Adipocyte (in vitro differentiated cells): ENCODE results near the gene C13orf42.
"Not testable (repeated sequence)": the region's sequence is repeated elsewhere in the genome, so short reads cannot be mapped to it uniquely, and the experiment has no call there.

Experiments used
- DNase-seq: peaks from one replicate; pipeline ENCODE4 v3.0.0-alpha.2; 2015; ENCODE audit warnings: low read depth
- H3K27me3 ChIP-seq: replicated peaks from 2 replicates; pipeline ENCODE4 v1.7.0; 2013; ENCODE audit warnings: mild to moderate bottlenecking, low read length, moderate library complexity; ENCODE audit not compliant: control insufficient read depth, insufficient read depth
- H3K36me3 ChIP-seq: 2 replicates; pipeline ENCODE4 v1.7.0; 2013; ENCODE audit warnings: low read length, mild to moderate bottlenecking, moderate library complexity; ENCODE audit not compliant: control insufficient read depth, insufficient read depth, severe bottlenecking
- H3K4me1 ChIP-seq: 2 replicates; pipeline ENCODE4 v1.7.0; 2013; ENCODE audit warnings: mild to moderate bottlenecking, low read length, moderate library complexity; ENCODE audit not compliant: control insufficient read depth, insufficient read depth
- H3K4me3 ChIP-seq: 2 replicates; pipeline ENCODE4 v1.7.0; 2013; ENCODE audit warnings: mild to moderate bottlenecking, low read length, moderate library complexity
- H3K9ac ChIP-seq: 2 replicates; pipeline ENCODE4 v1.7.0; 2013; ENCODE audit warnings: mild to moderate bottlenecking, low read length, moderate library complexity
- H3K9me3 ChIP-seq: 2 replicates; pipeline ENCODE4 v1.7.0; 2013; ENCODE audit warnings: mild to moderate bottlenecking, low read length, moderate library complexity; ENCODE audit not compliant: control insufficient read depth

Gene C13orf42

GRCh38 chr13:51091839-51092238 lies 19.2 kb downstream of the C13orf42 start:
- DNase-seq, result no peak
- no peaks in the 10 kb centered on the region for H3K9me3 ChIP-seq
- no peak overlapping the region for H3K4me3 ChIP-seq
- H3K27me3 ChIP-seq, result peaks cover 25% of the 10 kb centered on the region
- H3K36me3 ChIP-seq, result no peaks in the 10 kb centered on the region
- no peak overlapping the region for H3K9ac ChIP-seq
- H3K4me1 ChIP-seq, result no peaks in the 10 kb centered on the region

- Histone ChIP-seq H3K9me3 (no peaks in the 10 kb centered on the region), H3K9ac (no peak overlapping the region), H3K4me1 (no peaks in the 10 kb centered on the region), H3K27me3 (peaks cover 23% of the 10 kb centered on the region), H3K36me3 (no peaks in the 10 kb centered on the region), H3K4me3 (no peak overlapping the region)
- DNase-seq, result no peak
These were observed 27.4 kb downstream of the C13orf42 start for GRCh38 chr13:51083706-51084105.

GRCh38 chr13:51080478-51081065 lies 30.5 kb downstream of the C13orf42 start:
- H3K4me3 ChIP-seq, H3K9ac ChIP-seq, H3K4me1 ChIP-seq, H3K36me3 ChIP-seq, DNase-seq, H3K9me3 ChIP-seq: not testable (repeated sequence)
- peaks cover 12% of the 10 kb centered on the region for H3K27me3 ChIP-seq

GRCh38 chr13:51071493-51071892 lies 39.6 kb downstream of the C13orf42 start:
- H3K9ac ChIP-seq, result no peak overlapping the region
- no peak for DNase-seq
- H3K9me3 ChIP-seq, result no peaks in the 10 kb centered on the region
- H3K36me3 ChIP-seq, result no peaks in the 10 kb centered on the region
- no peaks in the 10 kb centered on the region for H3K4me1 ChIP-seq
- H3K4me3 ChIP-seq, result no peak overlapping the region
- H3K27me3 ChIP-seq, result peaks cover 2% of the 10 kb centered on the region

- Histone ChIP-seq H3K4me3 (no peak overlapping the region), H3K27me3 (peaks cover 6% of the 10 kb centered on the region), H3K9ac (no peak overlapping the region), H3K36me3 (no peaks in the 10 kb centered on the region), H3K9me3 (no peaks in the 10 kb centered on the region), H3K4me1 (no peaks in the 10 kb centered on the region)
- DNase-seq, result peak; percentile 91
These were observed 40.9 kb downstream of the C13orf42 start for GRCh38 chr13:51070005-51070649.

- Histone ChIP-seq H3K9ac (no peak overlapping the region), H3K27me3 (peaks cover 6% of the 10 kb centered on the region), H3K4me1 (no peaks in the 10 kb centered on the region), H3K4me3 (no peak overlapping the region), H3K36me3 (no peaks in the 10 kb centered on the region), H3K9me3 (no peaks in the 10 kb centered on the region)
- no peak for DNase-seq
These were observed 42.6 kb downstream of the C13orf42 start for GRCh38 chr13:51068501-51068900.

- no peak for DNase-seq
- Histone ChIP-seq H3K36me3 (no peaks in the 10 kb centered on the region), H3K4me1 (no peaks in the 10 kb centered on the region), H3K9ac (no peak overlapping the region), H3K4me3 (no peak overlapping the region), H3K27me3 (peaks cover 6% of the 10 kb centered on the region), H3K9me3 (no peaks in the 10 kb centered on the region)
These were observed 43.4 kb downstream of the C13orf42 start for GRCh38 chr13:51067706-51068105.

- no peak overlapping the region for H3K9ac ChIP-seq
These were observed 43.8 kb downstream of the C13orf42 start for GRCh38 chr13:51067210-51067701.

GRCh38 chr13:51066091-51066831 lies 44.8 kb downstream of the C13orf42 start:
- Histone ChIP-seq H3K9ac (no peak overlapping the region), H3K27me3 (peaks cover 6% of the 10 kb centered on the region), H3K4me1 (no peaks in the 10 kb centered on the region), H3K4me3 (no peak overlapping the region), H3K36me3 (no peaks in the 10 kb centered on the region), H3K9me3 (no peaks in the 10 kb centered on the region)
- DNase-seq, result peak; percentile 12

More at GRCh38 chr13:51067210-51067701, 43.8 kb downstream of the C13orf42 start:
- no peak for DNase-seq
- peaks cover 6% of the 10 kb centered on the region for H3K27me3 ChIP-seq
- no peaks in the 10 kb centered on the region for H3K36me3 ChIP-seq
- no peaks in the 10 kb centered on the region for H3K9me3 ChIP-seq
- H3K4me1 ChIP-seq, result no peaks in the 10 kb centered on the region
- no peak overlapping the region for H3K4me3 ChIP-seq

- Histone ChIP-seq H3K4me1 (no peaks in the 10 kb centered on the region), H3K27me3 (peaks cover 6% of the 10 kb centered on the region), H3K36me3 (no peaks in the 10 kb centered on the region), H3K9me3 (no peaks in the 10 kb centered on the region), H3K4me3 (no peak overlapping the region), H3K9ac (no peak overlapping the region)
- DNase-seq, result no peak
These were observed 45.5 kb downstream of the C13orf42 start for GRCh38 chr13:51065372-51066090.

- H3K4me1 ChIP-seq, result no peaks in the 10 kb centered on the region
- no peaks in the 10 kb centered on the region for H3K36me3 ChIP-seq
- H3K4me3 ChIP-seq, result no peak overlapping the region
- DNase-seq, result no peak
- peaks cover 6% of the 10 kb centered on the region for H3K27me3 ChIP-seq
- H3K9me3 ChIP-seq, result no peaks in the 10 kb centered on the region
- no peak overlapping the region for H3K9ac ChIP-seq
These were observed 46.3 kb downstream of the C13orf42 start for GRCh38 chr13:51064753-51065152.
